GM18505 (cell line): ENCODE results near the gene UGT1A9.

Source experiments
- ATAC-seq: cut with Tn5 transposase; IDR thresholded peaks from one replicate; pipeline ENCODE4 v1.9.1; 2021; ENCODE audit not compliant: unreplicated experiment
- POLR2A ChIP-seq: IDR thresholded peaks from 4 replicates; pipeline ENCODE4 v1.6.1; 2011; ENCODE audit warnings: borderline replicate concordance; ENCODE audit not compliant: insufficient read depth, insufficient read length; ENCODE audit errors: extremely low read depth

The UGT1A9 gene

GRCh38 chr2:233798335-233799086, 126.8 kb downstream of the UGT1A9 start:
- ATAC-seq, result no peak

DNA sequence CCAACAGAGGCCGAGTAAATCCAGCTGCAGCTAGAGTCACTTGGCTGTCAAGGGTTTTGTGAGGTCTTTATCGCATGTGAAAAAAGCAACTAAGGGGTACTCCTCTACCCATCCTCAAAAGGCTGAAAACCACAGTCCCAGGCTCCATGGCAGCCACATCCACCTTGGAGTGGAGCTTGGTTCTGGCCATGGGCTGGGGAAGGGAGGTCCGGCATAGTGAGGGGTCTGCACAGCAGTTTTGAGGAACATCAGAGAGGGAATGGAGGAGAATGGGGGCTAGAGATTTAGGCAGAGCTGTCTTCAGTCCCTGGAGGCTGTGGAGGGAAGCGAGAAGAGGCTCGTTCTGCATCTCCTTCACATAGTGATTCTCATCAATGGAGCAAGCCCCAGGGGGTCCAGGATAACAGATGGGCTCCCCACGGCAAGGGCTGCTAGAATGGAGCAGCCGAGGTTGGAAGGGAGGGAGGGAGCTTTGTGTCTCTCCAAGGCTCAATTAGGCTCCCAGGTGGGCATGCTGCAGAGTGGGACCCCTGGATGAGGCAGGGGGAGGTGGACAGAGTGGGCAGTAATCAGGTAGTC, 127.5 kb downstream of the UGT1A9 start:
- no peak for ATAC-seq
- TF ChIP-seq POLR2A, result no peak

More at GRCh38 chr2:233798335-233799086, 126.8 kb downstream of the UGT1A9 start:
- no peak for TF ChIP-seq POLR2A

DNA sequence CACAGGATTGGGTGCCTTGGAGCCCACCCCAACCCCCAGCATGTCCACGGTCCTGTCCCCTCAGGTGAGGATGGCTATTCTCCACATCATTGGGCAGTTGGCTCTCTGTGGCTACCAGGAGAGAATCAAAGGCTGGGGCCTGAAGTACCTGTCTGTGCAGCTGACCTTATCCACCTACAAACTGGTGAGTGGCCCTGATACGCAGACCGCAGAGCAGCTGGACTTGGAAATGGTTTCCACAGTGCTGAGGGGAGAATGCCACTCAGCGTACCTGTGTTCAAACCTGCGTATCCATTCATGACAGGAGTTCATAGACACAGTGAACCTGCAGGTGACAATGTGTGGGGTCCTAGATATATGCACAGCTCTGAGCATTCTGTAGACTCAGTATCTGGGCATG, 128.0 kb downstream of the UGT1A9 start:
- no peak for TF ChIP-seq POLR2A

GRCh38 chr2:233800208-233800607, 128.5 kb downstream of the UGT1A9 start:
- TF ChIP-seq POLR2A, result no peak
- ATAC-seq, result no peak

More for the DNA sequence above, 128.0 kb downstream of the UGT1A9 start:
- ATAC-seq, result no peak

DNA sequence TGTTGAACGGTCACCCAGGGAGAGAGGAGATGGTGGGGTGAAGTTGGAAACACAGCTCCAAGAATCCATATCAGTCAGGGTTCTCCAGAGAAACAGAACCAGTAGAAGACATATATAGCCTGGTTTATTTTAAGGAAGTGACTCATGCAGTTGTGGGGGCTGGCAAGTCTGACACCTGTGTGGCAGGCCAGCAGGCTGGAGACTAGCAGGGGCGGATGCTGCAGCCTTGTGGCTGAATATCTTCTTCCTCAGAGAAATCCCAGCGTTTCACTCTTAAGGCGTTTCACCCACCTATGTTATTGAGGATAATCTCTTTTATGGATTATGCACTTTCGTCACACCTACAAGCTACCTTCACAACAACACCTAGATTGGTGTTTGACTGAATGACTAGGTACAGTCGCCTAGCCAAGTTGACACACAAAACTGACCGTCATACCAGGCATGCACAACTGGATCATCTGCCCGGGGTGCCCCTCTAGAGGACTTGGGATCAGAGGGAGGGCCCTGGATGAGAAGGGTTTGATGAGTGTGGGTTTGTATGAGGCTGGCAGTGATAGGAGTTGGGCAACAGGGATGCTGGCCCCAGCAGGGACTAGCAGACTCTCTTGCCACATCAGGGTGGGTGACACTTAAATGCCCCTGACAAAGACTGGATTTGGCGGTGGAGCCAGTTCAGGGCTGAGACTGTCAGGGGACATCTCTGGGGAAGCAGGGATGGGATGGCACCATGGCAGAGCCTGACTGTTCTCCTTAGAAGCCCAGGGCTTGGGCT, 129.8 kb downstream of the UGT1A9 start:
- no peak for ATAC-seq
- TF ChIP-seq POLR2A, result no peak

GRCh38 chr2:233802132-233802815, 130.6 kb downstream of the UGT1A9 start:
- no peak for ATAC-seq
- TF ChIP-seq POLR2A, result no peak

GRCh38 chr2:233803292-233803911, 131.7 kb downstream of the UGT1A9 start:
- ATAC-seq, result no peak
- no peak for TF ChIP-seq POLR2A

- ATAC-seq, result no peak
- no peak for TF ChIP-seq POLR2A
Measured at GRCh38 chr2:233803994-233804393, 132.3 kb downstream of the UGT1A9 start.

GRCh38 chr2:233807215-233807865, 135.6 kb downstream of the UGT1A9 start:
- TF ChIP-seq POLR2A, result no peak
- no peak for ATAC-seq

- no peak for TF ChIP-seq POLR2A
- no peak for ATAC-seq
Measured at GRCh38 chr2:233807966-233808935, 136.6 kb downstream of the UGT1A9 start.

DNA sequence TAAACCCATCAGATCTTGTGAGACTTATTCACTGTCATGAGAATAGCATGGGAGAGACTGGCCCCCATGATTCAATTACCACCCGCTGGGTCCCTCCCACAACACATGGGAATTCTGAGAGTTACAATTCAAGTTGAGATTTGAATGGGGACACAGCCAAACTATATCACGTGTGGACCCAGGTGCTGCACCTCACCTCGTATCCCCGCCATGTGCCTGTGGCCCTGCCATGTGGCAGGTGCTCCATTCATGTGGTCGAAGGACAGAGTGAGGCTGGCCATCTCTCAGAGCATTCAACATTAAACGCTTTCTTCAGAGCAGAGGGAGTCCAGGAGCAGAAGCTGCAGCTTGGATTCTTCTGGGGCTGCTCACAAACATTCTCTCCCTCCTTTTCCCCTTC, 138.7 kb downstream of the UGT1A9 start:
- no peak for TF ChIP-seq POLR2A
- no peak for ATAC-seq

DNA sequence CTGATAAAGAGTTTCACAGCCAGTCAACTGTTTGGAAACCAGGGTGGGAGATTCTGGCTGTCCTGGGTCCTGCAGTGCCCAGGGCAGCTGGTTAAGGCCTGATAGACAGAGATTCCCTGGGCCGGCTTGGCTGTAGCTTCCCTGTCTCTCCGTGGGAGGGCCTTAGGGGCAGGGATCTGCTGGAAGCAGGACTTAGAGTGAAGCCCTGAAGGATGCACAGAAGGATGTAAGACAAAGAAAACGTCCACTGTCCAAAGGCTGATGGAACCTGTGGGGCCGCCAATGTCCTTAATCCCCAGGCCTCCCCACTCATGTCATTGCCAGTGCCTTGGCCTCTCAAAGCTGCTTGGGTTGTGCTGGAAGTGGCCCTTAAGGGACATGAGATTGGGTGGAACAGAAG, 139.4 kb downstream of the UGT1A9 start:
- TF ChIP-seq POLR2A, result no peak
- no peak for ATAC-seq

GRCh38 chr2:233811732-233812131, 140.0 kb downstream of the UGT1A9 start:
- ATAC-seq, result no peak

More at GRCh38 chr2:233811732-233812131, 140.0 kb downstream of the UGT1A9 start:
- TF ChIP-seq POLR2A, result no peak
